HG03469 (cell line): Measurements from ENCODE around the gene ERCC1.

Experiments
- ATAC-seq: cut with Tn5 transposase; IDR thresholded peaks from one replicate; pipeline ENCODE4 v1.9.1; 2021; ENCODE audit warnings: mild to moderate bottlenecking, moderate library complexity, moderate number of reproducible peaks; ENCODE audit not compliant: unreplicated experiment

Gene ERCC1

DNA sequence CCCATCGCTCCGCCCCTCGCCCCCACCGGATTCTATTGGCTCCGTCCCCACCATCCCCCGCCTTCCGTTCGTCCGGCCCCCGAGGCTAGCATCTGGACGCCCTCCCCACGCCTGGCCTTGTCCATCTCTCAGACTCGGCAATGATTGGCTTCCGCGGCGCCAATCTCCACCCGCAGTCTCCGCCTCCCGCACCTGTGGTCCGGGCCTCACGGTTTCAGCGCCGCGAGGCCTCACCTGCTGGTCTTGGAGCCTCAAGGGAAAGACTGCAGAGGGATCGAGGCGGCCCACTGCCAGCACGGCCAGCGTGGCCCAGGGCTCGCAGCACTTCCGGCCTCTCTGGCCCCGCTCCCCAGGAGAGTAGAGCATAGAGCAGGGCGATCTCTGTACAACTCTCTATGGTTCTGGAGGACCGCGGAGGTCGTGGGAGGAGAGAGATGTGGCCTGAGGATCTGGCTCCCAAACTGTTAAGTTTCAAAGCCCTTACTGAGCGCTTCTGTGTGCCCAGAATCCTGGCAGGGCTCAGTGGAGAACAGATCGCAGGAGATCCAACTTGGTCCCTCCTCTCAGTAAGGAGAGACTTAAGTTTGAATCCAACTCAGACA is at the start of gene ERCC1:
ERCC1 (minus strand) TSS at position 329 of the 602 bp plus-strand sequence. CDS start 543 bp downstream, outside the sequence.
- ATAC-seq, result peak; percentile 30

DNA sequence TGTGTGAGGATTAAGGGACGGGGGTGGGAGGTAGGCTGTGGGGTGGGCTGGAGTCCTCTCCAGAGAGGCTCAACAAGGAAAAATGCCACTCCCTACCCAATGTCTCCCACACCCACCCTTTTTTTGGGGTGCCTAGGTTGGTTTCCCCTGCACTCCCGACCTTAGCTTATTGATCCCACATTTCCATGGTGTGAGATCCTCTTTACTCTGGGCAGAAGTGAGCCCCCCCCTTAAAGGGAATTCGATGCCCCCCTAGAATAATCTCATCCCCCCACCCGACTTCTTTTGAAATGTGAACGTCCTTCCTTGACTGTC is 49.6 kb upstream of the ERCC1 start:
- no peak for ATAC-seq

- ATAC-seq, result no peak
Measured at GRCh38 chr19:45472563-45473366, 49.0 kb upstream of the ERCC1 start.

GRCh38 chr19:45471931-45472562 is 48.3 kb upstream of the ERCC1 start:
- ATAC-seq, result no peak

GRCh38 chr19:45471111-45471930 is 47.6 kb upstream of the ERCC1 start:
- ATAC-seq, result no peak

GRCh38 chr19:45470762-45471081 is 47.0 kb upstream of the ERCC1 start:
- no peak for ATAC-seq

DNA sequence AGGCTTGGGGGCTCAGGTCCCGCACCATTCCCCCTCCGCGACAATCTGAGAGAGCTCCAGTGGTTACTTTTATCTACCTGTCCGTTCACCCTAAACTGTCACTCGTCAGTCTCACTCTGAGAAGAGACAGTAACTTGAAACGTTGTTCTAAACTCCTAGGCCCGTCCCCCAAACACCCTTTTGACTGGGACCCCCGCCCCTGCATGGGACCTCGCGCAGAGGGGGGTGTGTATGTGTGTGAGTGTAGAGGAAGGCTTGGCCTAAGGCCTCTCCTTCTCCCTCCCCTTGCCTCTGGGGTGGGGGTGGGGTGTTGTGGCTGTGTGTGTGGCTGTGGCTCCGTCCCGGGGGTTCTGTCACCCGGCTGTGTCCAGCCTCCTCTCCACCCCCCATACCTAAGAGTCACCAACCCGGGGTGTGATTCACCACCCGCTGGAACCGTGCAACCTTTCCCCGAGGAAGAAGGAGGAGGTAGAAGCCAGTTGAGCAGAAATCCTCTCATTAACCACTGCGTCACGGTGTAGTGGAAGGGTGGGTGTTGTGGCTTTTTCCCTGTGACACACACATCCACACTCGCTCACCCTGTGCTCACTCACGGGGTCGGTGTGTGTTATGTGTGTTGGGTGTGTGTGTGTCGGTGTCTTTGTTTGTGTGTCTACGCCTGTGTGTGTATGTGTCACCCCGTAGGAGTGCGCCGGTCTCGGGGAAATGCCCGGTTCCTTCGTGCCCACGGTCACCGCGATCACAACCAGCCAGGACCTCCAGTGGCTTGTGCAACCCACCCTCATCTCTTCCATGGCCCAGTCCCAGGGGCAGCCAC is 46.4 kb upstream of the ERCC1 start:
- ATAC-seq, result no peak

- ATAC-seq, result peak; percentile 35
Measured at GRCh38 chr19:45469132-45469944, 45.6 kb upstream of the ERCC1 start.

- no peak for ATAC-seq
Measured at GRCh38 chr19:45468803-45469131, 45.0 kb upstream of the ERCC1 start.

DNA sequence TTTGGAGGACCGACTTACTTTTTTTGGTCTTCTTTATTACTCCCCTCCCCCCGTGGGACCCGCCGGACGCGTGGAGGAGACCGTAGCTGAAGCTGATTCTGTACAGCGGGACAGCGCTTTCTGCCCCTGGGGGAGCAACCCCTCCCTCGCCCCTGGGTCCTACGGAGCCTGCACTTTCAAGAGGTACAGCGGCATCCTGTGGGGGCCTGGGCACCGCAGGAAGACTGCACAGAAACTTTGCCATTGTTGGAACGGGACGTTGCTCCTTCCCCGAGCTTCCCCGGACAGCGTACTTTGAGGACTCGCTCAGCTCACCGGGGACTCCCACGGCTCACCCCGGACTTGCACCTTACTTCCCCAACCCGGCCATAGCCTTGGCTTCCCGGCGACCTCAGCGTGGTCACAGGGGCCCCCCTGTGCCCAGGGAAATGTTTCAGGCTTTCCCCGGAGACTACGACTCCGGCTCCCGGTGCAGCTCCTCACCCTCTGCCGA is 44.5 kb upstream of the ERCC1 start:
- ATAC-seq, result no peak

GRCh38 chr19:45467456-45468158 is 43.9 kb upstream of the ERCC1 start, which contains the start of gene FOSB:
FOSB (plus strand) TSS chr19:45467996; CDS start chr19:45468587, 591 bp downstream.
- no peak for ATAC-seq

DNA sequence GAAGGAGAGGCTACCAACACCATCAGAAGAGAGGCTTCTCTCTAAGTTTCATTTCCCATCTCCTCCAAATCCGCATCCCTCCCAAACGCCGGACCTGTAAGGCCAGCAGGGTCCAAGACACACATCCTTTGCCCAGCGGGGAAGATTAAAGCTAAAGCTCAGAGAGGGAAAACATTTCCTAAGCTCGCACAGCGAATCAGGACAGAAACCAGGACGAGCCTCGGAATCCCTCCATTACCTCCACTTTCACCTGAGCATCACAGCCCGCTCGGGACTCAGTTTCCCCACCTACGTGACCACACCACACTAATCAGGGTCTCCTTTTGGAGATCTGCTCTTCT is 43.4 kb upstream of the ERCC1 start:
- no peak for ATAC-seq

DNA sequence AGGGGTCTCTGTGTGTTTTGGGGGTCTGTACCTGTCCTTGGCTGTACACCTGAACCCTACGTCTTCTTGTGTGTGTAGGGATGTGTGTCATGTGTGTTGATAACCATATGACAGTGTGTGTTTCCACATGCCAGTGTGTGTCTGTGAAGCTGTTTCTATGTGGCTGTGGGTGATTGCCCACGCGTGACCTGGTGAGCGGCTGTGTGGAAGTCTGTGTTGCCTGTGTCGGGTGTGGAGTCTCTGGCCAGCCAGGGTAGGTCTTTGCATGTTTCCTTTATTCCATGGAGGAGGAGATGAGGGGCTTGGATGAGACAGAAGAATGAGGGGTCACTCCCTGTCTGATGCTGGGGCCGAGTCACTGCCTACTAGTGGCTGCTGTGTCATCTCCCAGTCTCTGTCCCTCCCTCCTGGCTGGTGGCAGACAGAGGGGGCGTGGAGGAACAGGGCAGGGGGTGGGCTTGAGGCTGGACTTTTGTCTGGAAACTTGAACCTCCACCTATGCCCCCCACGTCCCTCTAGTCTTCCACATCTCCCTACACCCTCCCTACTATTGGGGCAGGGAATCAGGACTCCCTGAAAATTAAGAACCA is 41.2 kb upstream of the ERCC1 start:
- ATAC-seq, result no peak

DNA sequence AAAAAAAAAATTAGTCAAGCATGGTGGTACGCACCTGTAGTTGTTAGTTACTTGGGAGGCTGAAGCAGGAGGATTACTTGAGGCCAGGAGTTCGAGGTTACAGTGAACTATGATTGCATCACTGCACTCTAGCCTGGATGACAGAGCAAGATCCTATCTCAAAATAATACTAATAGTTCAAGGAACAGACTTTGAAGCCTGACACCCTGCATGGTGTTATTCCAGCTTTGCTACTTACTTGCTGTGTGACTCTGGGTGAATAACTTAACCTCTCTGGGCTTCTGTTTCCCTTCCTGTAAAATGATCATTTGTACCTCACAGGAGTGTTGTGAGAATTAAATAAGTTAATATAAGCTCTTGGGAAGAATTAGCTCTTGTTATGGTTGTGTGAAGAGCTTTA is 40.6 kb upstream of the ERCC1 start:
- no peak for ATAC-seq

- no peak for ATAC-seq
Measured at GRCh38 chr19:45463241-45463640, 39.5 kb upstream of the ERCC1 start.

DNA sequence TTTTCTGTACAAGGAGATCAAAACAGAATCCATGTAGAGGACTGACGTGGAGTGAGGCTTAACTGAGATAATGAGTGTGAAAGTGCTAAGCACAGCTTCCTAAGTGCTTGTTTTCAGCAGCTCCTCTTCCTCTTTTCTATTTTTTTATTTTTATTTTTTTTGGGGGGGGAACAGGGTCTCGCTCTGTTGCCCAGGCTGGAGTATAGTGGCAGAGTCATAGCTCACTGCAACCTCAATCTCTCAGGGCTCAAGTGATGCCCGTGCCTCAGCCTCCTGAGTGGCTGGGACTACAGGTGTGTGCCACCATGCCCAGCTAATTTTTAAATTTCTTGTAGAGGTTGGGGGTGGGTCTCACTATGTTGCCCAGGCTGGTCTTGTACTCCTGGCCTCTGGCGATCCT is 38.5 kb upstream of the ERCC1 start:
- no peak for ATAC-seq

GRCh38 chr19:45460807-45461347 is 37.2 kb upstream of the ERCC1 start:
- no peak for ATAC-seq

- no peak for ATAC-seq
Measured at GRCh38 chr19:45457776-45458175, 34.1 kb upstream of the ERCC1 start.

GRCh38 chr19:45456500-45456815 is 32.7 kb upstream of the ERCC1 start:
- ATAC-seq, result no peak
